K562 (cell line): ENCODE data around the gene CLIP1. TPM values are rescaled to one million over a fixed set of nuclear protein-coding genes. Genes with fewer than 3 reads are reported as not detected.

Experiments used
- ATAC-seq: fragments of 200-7000 bp; cut with Tn5 transposase; 3 replicates; pipeline ENCODE4 v1.9.1; 2020; ENCODE audit warnings: moderate library complexity
- BruUV-seq: library from RNA; stranded (reverse); fragments of 400-500 nt; replicated peaks from 2 replicates; lab custom pipeline; 2021; lab: Mats Ljungman, UMichigan
- CTCF ChIA-PET: fragments of 300-600 bp; formaldehyde crosslinking; extraction: SDS; loops from one replicate; lab custom pipeline; 2021; ENCODE audit warnings: low intra/inter-chr PET ratio; lab: Yijun Ruan, JAX
- POLR2A ChIA-PET: fragments of 300-600, 350-650 bp; sonication (Branson Sonifier 250); formaldehyde crosslinking; extraction: SDS; loops from one replicate; lab custom pipeline; 2021; ENCODE audit warnings: antibody characterized with exemption, inconsistent platforms; lab: Yijun Ruan, JAX
- DNase-seq, 4 experiments: peaks; one replicate each; pipeline versions ENCODE4 v3.0.0 to v3.0.0-alpha.2; 2011 to 2018; ENCODE audit warnings: low spot score in 3 of 4, mixed read lengths in 3 of 4; ENCODE audit errors: extremely low read depth in 1 of 4
- FAIRE-seq: peaks from 2 replicates; lab custom pipeline; 2011; peaks lifted over from hg19 to GRCh38; lab: Jason Lieb, UNC
- H2AFZ ChIP-seq: 2 replicates; pipeline ENCODE4 v1.6.0; 2011; ENCODE audit warnings: low read depth, low read length, control low read depth, inconsistent platforms
- H3K27ac ChIP-seq: fragments of 200-600 bp; 3 replicates; pipeline ENCODE4 v1.8.0; 2011; ENCODE audit warnings: low read depth, mild to moderate bottlenecking, control low read depth, inconsistent platforms, low read length, moderate library complexity, mixed read lengths; ENCODE audit errors: extremely low read depth
- H3K27me3 ChIP-seq, 2 experiments: fragments of 300-600 bp in 1 of 2; 2 replicates in 1 of 2; 3 replicates in 1 of 2; pipeline versions ENCODE4 v1.6.0 to v1.8.0; 2011; ENCODE audit warnings: inconsistent platforms in 2 of 2, low read length in 2 of 2, mild to moderate bottlenecking in 1 of 2, mixed read lengths in 1 of 2, moderate library complexity in 1 of 2; ENCODE audit not compliant: control insufficient read depth in 2 of 2, insufficient read depth in 2 of 2
- H3K36me3 ChIP-seq: fragments of 300-600 bp; 3 replicates; pipeline ENCODE4 v1.8.0; 2011; ENCODE audit warnings: mild to moderate bottlenecking, low read length, inconsistent platforms; ENCODE audit not compliant: control insufficient read depth, insufficient read depth
- H3K4me1 ChIP-seq, 2 experiments: fragments of 200-600 bp in 1 of 2; replicated peaks in 1 of 2; 2 replicates in 1 of 2; 3 replicates in 1 of 2; pipeline versions ENCODE4 v1.5.1 to v1.8.0; 2011; ENCODE audit warnings: inconsistent platforms in 2 of 2, low read length in 2 of 2, mild to moderate bottlenecking in 1 of 2, mixed read lengths in 1 of 2, moderate library complexity in 1 of 2; ENCODE audit not compliant: control insufficient read depth in 2 of 2, insufficient read depth in 2 of 2
- H3K4me2 ChIP-seq: 2 replicates; pipeline ENCODE4 v1.6.1; 2011; ENCODE audit warnings: low read length, control low read depth, inconsistent platforms, mixed read lengths; ENCODE audit not compliant: insufficient read depth
- H3K4me3 ChIP-seq: fragments of 200-600 bp; sonication (generic), shearing (Covaris generic); 2 replicates; pipeline ENCODE4 v1.5.1; 2016; ENCODE audit warnings: control low read depth, inconsistent platforms
- H3K79me2 ChIP-seq: fragments of 200-600 bp; 3 replicates; pipeline ENCODE4 v1.8.0; 2011; ENCODE audit warnings: low read length, inconsistent platforms; ENCODE audit not compliant: control insufficient read depth, insufficient read depth
- H3K9ac ChIP-seq, 2 experiments: 2 replicates each; pipeline versions ENCODE4 v1.6.0 to v1.6.1; 2011; ENCODE audit warnings: low read depth in 2 of 2, low read length in 2 of 2, control low read depth in 1 of 2, inconsistent platforms in 1 of 2, mild to moderate bottlenecking in 1 of 2, mixed read lengths in 1 of 2; ENCODE audit not compliant: insufficient read depth in 1 of 2
- H3K9me1 ChIP-seq: one replicate; pipeline ENCODE4 v1.6.0; 2011; ENCODE audit warnings: inconsistent platforms, mild to moderate bottlenecking, low read length, moderate library complexity; ENCODE audit not compliant: control insufficient read depth, insufficient read depth
- H3K9me3 ChIP-seq: replicated peaks from 2 replicates; pipeline ENCODE4 v1.5.1; 2011; ENCODE audit warnings: low read depth, low read length, inconsistent platforms; ENCODE audit not compliant: control insufficient read depth, insufficient read depth
- H4K20me1 ChIP-seq: replicated peaks from 2 replicates; pipeline ENCODE4 v1.6.1; 2011; ENCODE audit warnings: low read length, inconsistent platforms, mixed read lengths; ENCODE audit not compliant: control insufficient read depth, insufficient read depth
- BACH1 ChIP-seq: fragments of 200-800 bp; sonication (Bioruptor generic); IDR thresholded peaks from 2 replicates; pipeline ENCODE4 v1.6.1; 2016; ENCODE audit warnings: missing genetic modification characterization, missing compliant biosample characterization
- CCNT2 ChIP-seq: IDR thresholded peaks from 2 replicates; pipeline ENCODE4 v1.6.1; 2011; ENCODE audit warnings: borderline replicate concordance, low read depth, mild to moderate bottlenecking, moderate library complexity, mixed read lengths, low read length; ENCODE audit not compliant: insufficient read length; ENCODE audit errors: extremely low read depth
- DMBX1 ChIP-seq: fragments of 250-450 bp; sonication (Bioruptor Pico); IDR thresholded peaks from 2 replicates; pipeline ENCODE4 v1.8.0; 2022; ENCODE audit warnings: inconsistent platforms, mild to moderate bottlenecking, moderate library complexity, borderline replicate concordance
- FOS ChIP-seq: IDR thresholded peaks from 3 replicates; pipeline ENCODE4 v1.6.1; 2011; ENCODE audit not compliant: insufficient read length; ENCODE audit errors: extremely low read depth
- FOXP4 ChIP-seq: sonication (generic); formaldehyde crosslinking; IDR thresholded peaks from 2 replicates; pipeline ENCODE4 v1.8.0; 2022; ENCODE audit warnings: mild to moderate bottlenecking, missing genetic modification reagents, borderline replicate concordance
- GABPA ChIP-seq: fragments of 200-800 bp; sonication (Bioruptor generic); conservative IDR thresholded peaks from 2 replicates; pipeline ENCODE4 v1.6.1; 2016; ENCODE audit warnings: low read depth, missing genetic modification characterization, missing compliant biosample characterization
- HDAC8 ChIP-seq: fragments of 450-650 bp; IDR thresholded peaks from 2 replicates; pipeline ENCODE4 v1.6.1; 2016; ENCODE audit warnings: mild to moderate bottlenecking, missing genetic modification characterization, moderate library complexity, missing compliant biosample characterization
- HMBOX1 ChIP-seq: sonication (generic); IDR thresholded peaks from 2 replicates; pipeline ENCODE4 v1.6.1; 2016
- HNRNPL ChIP-seq: fragments of 200-400 bp; formaldehyde crosslinking; IDR thresholded peaks from 2 replicates; pipeline ENCODE4 v1.6.1; 2017; ENCODE audit warnings: low read depth, mild to moderate bottlenecking, low read length
- L3MBTL2 ChIP-seq: fragments of 450-650 bp; IDR thresholded peaks from 2 replicates; pipeline ENCODE4 v1.6.1; 2016; ENCODE audit warnings: mild to moderate bottlenecking, moderate library complexity
- POLR2A ChIP-seq: fragments of 450-650 bp; conservative IDR thresholded peaks from 2 replicates; pipeline ENCODE4 v1.6.1; 2016
- RBBP5 ChIP-seq: fragments of 200-600 bp; sonication (generic); IDR thresholded peaks from 2 replicates; pipeline ENCODE4 v1.6.1; 2012; ENCODE audit warnings: borderline replicate concordance, mild to moderate bottlenecking, low read length, control low read depth, inconsistent platforms; ENCODE audit not compliant: insufficient read depth, poor library complexity, severe bottlenecking
- SMAD4 ChIP-seq: fragments of 250-450 bp; sonication (Bioruptor Pico); conservative IDR thresholded peaks from 2 replicates; pipeline ENCODE4 v1.8.0; 2021; ENCODE audit warnings: inconsistent platforms, mild to moderate bottlenecking, moderate library complexity
- SMARCE1 ChIP-seq: fragments of 450-650 bp; IDR thresholded peaks from 2 replicates; pipeline ENCODE4 v1.7.1; 2016; ENCODE audit warnings: mild to moderate bottlenecking
- SREBF2 ChIP-seq: sonication (generic); formaldehyde crosslinking; IDR thresholded peaks from 2 replicates; pipeline ENCODE4 v1.4.0; 2020; ENCODE audit warnings: mild to moderate bottlenecking, missing genetic modification reagents
- TSC22D4 ChIP-seq: fragments of 450-650 bp; IDR thresholded peaks from 2 replicates; pipeline ENCODE4 v1.6.1; 2016; ENCODE audit warnings: missing genetic modification characterization, missing biosample characterization, control low read depth
- ZEB2 ChIP-seq: fragments of 450-650 bp; IDR thresholded peaks from 2 replicates; pipeline ENCODE4 v1.6.1; 2016
- ZFX ChIP-seq: sonication (generic); formaldehyde crosslinking; IDR thresholded peaks from 2 replicates; pipeline ENCODE4 v1.8.0; 2022; ENCODE audit warnings: mild to moderate bottlenecking, missing genetic modification reagents, moderate library complexity
- ZNF146 ChIP-seq: IDR thresholded peaks from one replicate; pipeline ENCODE4 v1.6.1; 2018; ENCODE audit warnings: missing compliant biosample characterization; ENCODE audit not compliant: unreplicated experiment
- ZNF644 ChIP-seq: fragments of 200-800 bp; sonication (Bioruptor generic); IDR thresholded peaks from 2 replicates; pipeline ENCODE4 v1.6.1; 2016; ENCODE audit warnings: low read depth, missing genetic modification characterization, missing compliant biosample characterization
- ZNF79 ChIP-seq: fragments of 250-450 bp; sonication (Bioruptor Pico); IDR thresholded peaks from 2 replicates; pipeline ENCODE4 v1.4.0; 2020; ENCODE audit warnings: low read depth, mild to moderate bottlenecking, moderate library complexity
- WGBS: fragments of 100-300 bp; shearing (Covaris generic); methylation state at CpG from one replicate; pipeline ENCODE4 v1.1.6; 2016; ENCODE audit warnings: low coverage, mixed read lengths; ENCODE audit not compliant: insufficient coverage; ENCODE audit errors: missing lambda C conversion rate; 5-methylcytosine and 5-hydroxymethylcytosine counted together
- in situ Hi-C: fragments of 300-500 bp; cut with MboI; formaldehyde crosslinking; loops from 4 replicates; pipeline ENCODE4 v1.15.0; 2018; ENCODE audit warnings: inconsistent platforms, mixed read lengths
- intact Hi-C: fragments of 100-400 bp; cut with micrococcal nuclease; formaldehyde crosslinking; loops from 2 replicates; pipeline ENCODE4 v1.14.2; 2022
- polyA plus RNA-seq, 8 experiments: library from polyadenylated mRNA; depleted of rRNA in 4 of 8; stranded (reverse) in 5 of 8; unstranded in 3 of 8; fragments of >200 nt; fragmentation: Nextera tagmentation in 2 of 8; fragmentation: Illumina TruSeq in 1 of 8; extraction: Ambion mirVana in 2 of 8; extraction: Trizol in 1 of 8; gene quantifications; 2 replicates each; pipeline versions ENCODE4 v1.2.1 to v1.2.3, GENCODE V29; 2011 to 2014; ENCODE audit warnings: inconsistent platforms in 1 of 8, missing spikeins in 1 of 8
- total RNA-seq, 7 experiments: library from RNA; depleted of rRNA in 6 of 7; stranded (reverse); fragments of >200 nt in 6 of 7; fragmentation: Illumina TruSeq in 2 of 7; extraction: Trizol in 2 of 7; gene quantifications; 2 replicates each; pipeline versions ENCODE4 v1.2.1 to v1.2.3, GENCODE V29; 2011 to 2021; ENCODE audit warnings: low replicate concordance in 1 of 7

Gene CLIP1
- total and polyA plus RNA-seq, 9 of the 15 experiments (the other 6 are each of a cell fraction or from before 2014, with no cell fraction given), result 5.8 to 33.9 (median 27.6) TPM

GRCh38 chr12:122411537-122411936 lies 10.9 kb downstream of the CLIP1 start (continued):
- TF ChIP-seq RBBP5 (no peak), CCNT2 (no peak), SMARCE1 (no peak)

GRCh38 chr12:122407208-122407607 lies 15.3 kb downstream of the CLIP1 start:
- BruUV-seq, result no TSS peak
- in situ Hi-C loops (no loop called here), intact Hi-C loops (no loop called here)
- Histone ChIP-seq H3K36me3 (0 out of 3 replicates have a peak, but pooled peaks cover 3% of the 10 kb centered on the region), H3K79me2 (peaks cover 17% of the 10 kb centered on the region; the same call in 2 of the 3 replicates), H3K9me1 (no peaks in the 10 kb centered on the region), H3K9me3 (no peaks in the 10 kb centered on the region), H3K9ac (no peak overlapping the region; a peak in 1 of 4 replicates), H3K27me3 (no peaks in the 10 kb centered on the region), H3K4me1 (peaks cover 4 to 10% of the 10 kb centered on the region in 2 experiments; a peak in 3 of 5 replicates), H4K20me1 (no peaks in the 10 kb centered on the region), H2AFZ (no peak overlapping the region), H3K4me3 (no peak overlapping the region), H3K4me2 (no peak overlapping the region), H3K27ac (0 out of 3 replicates have a peak overlapping the region, but pooled peaks have one; percentile 18)
- FAIRE-seq, result no peak
- POLR2A ChIA-PET, result interaction anchor here (0.6 to 3.2 kb wide), 9 partner anchors 8 to 780 kb away, joined by 3 to 26 read pairs (median 5); partner anchors contain the start of gene CLIP1
- 46% methylated on average over 3 of the region's 3 CpGs for WGBS
- CTCF ChIA-PET, result no interaction called here
- no peak for DNase-seq
- ATAC-seq, result peak; percentile 6
- no peak for TF ChIP-seq FOXP4 (CRISPR knock-in tag)
- TF ChIP-seq HMBOX1, result no peak
- peak; percentile 54; the same call in 1 of the 2 replicates for TF ChIP-seq DMBX1 (CRISPR knock-in tag)
- no peak for TF ChIP-seq ZNF146 (CRISPR knock-in tag)
- TF ChIP-seq ZNF644, result 0 out of 2 replicates have a peak, but pooled peaks have one; percentile 60
- no peak for TF ChIP-seq HNRNPL
- no peak for TF ChIP-seq TSC22D4
- no peak for TF ChIP-seq GABPA (tag)
- no peak for TF ChIP-seq FOS
- TF ChIP-seq HDAC8, result 0 out of 2 replicates have a peak, but pooled peaks have one; percentile 45
- TF ChIP-seq ZNF79 (CRISPR knock-in tag), result 0 out of 2 replicates have a peak, but pooled peaks have one; percentile 1
- peak; percentile 8; the same call in 1 of the 2 replicates for TF ChIP-seq SMAD4 (CRISPR knock-in tag)
- no peak for TF ChIP-seq POLR2A
- peak; percentile 2; the same call in 1 of the 2 replicates for TF ChIP-seq L3MBTL2
- TF ChIP-seq BACH1 (tag), result peak; percentile 24
- no peak for TF ChIP-seq SREBF2 (CRISPR knock-in tag)
- 0 out of 2 replicates have a peak, but pooled peaks have one; percentile 24 for TF ChIP-seq ZFX (CRISPR knock-in tag)
- no peak for TF ChIP-seq ZEB2
